Midbrain (tissue), 1 donor: ENCODE results near the gene SHF.
"Not testable (repeated sequence)": the region's sequence is repeated elsewhere in the genome, so short reads cannot be mapped to it uniquely, and the experiment has no call there.

Experiments used
- DNase-seq: peaks from one replicate; lab custom pipeline; 2025; lab: John Stamatoyannopoulos, UW

The SHF gene

GRCh38 chr15:45187894-45188830, at the start of gene SHF:
SHF (minus strand) TSS chr15:45187966; CDS start chr15:45187951, 15 bp downstream.
- DNase-seq = peak; percentile 49

GRCh38 chr15:45236806-45237205, 49.0 kb upstream of the SHF start:
- not testable (repeated sequence) for DNase-seq

- no peak for DNase-seq
These were observed 46.9 kb upstream of the SHF start for GRCh38 chr15:45234562-45235235.

- no peak for DNase-seq
These were observed 44.2 kb upstream of the SHF start for GRCh38 chr15:45231864-45232562.

GRCh38 chr15:45231132-45231531, 43.4 kb upstream of the SHF start:
- DNase-seq = no peak

GRCh38 chr15:45230245-45230965, 42.6 kb upstream of the SHF start:
- DNase-seq = no peak

GRCh38 chr15:45228931-45229330, 41.2 kb upstream of the SHF start:
- no peak for DNase-seq

GRCh38 chr15:45225506-45226273, 37.9 kb upstream of the SHF start:
- DNase-seq = no peak

- no peak for DNase-seq
These were observed 37.0 kb upstream of the SHF start for GRCh38 chr15:45224621-45225217.

GRCh38 chr15:45221967-45222366, 34.2 kb upstream of the SHF start:
- DNase-seq = no peak

- no peak for DNase-seq
These were observed 33.4 kb upstream of the SHF start for GRCh38 chr15:45221053-45221599.

GRCh38 chr15:45212493-45212892, 24.7 kb upstream of the SHF start:
- no peak for DNase-seq

GRCh38 chr15:45205192-45205591, 17.4 kb upstream of the SHF start:
- peak; percentile 61 for DNase-seq

- DNase-seq = no peak
These were observed 15.4 kb upstream of the SHF start for GRCh38 chr15:45203182-45203581.

- DNase-seq = no peak
These were observed 14.1 kb upstream of the SHF start for GRCh38 chr15:45201869-45202268.

GRCh38 chr15:45201557-45201859, 13.7 kb upstream of the SHF start:
- DNase-seq = no peak

- DNase-seq = peak; percentile 91
These were observed 13.2 kb upstream of the SHF start for GRCh38 chr15:45200799-45201556.

GRCh38 chr15:45200001-45200798, 12.4 kb upstream of the SHF start:
- DNase-seq = peak; percentile 97
